ENCODE data around the gene HDAC11.

- TF ChIP-seq GABPA (IDR thresholded peaks at IDR 0.05; ENCODE audit: low read depth) (no peak), CTCF (IDR thresholded peaks at IDR 0.05; ENCODE audit: insufficient read depth, low read length) (peak; percentile 95), POLR2AphosphoS5 (IDR thresholded peaks at IDR 0.05; ENCODE audit: low read depth) (no peak)
- TF ChIP-seq, protein P1, sequence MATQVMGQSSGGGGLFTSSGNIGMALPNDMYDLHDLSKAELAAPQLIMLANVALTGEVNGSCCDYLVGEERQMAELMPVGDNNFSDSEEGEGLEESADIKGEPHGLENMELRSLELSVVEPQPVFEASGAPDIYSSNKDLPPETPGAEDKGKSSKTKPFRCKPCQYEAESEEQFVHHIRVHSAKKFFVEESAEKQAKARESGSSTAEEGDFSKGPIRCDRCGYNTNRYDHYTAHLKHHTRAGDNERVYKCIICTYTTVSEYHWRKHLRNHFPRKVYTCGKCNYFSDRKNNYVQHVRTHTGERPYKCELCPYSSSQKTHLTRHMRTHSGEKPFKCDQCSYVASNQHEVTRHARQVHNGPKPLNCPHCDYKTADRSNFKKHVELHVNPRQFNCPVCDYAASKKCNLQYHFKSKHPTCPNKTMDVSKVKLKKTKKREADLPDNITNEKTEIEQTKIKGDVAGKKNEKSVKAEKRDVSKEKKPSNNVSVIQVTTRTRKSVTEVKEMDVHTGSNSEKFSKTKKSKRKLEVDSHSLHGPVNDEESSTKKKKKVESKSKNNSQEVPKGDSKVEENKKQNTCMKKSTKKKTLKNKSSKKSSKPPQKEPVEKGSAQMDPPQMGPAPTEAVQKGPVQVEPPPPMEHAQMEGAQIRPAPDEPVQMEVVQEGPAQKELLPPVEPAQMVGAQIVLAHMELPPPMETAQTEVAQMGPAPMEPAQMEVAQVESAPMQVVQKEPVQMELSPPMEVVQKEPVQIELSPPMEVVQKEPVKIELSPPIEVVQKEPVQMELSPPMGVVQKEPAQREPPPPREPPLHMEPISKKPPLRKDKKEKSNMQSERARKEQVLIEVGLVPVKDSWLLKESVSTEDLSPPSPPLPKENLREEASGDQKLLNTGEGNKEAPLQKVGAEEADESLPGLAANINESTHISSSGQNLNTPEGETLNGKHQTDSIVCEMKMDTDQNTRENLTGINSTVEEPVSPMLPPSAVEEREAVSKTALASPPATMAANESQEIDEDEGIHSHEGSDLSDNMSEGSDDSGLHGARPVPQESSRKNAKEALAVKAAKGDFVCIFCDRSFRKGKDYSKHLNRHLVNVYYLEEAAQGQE (IDR thresholded peaks at IDR 0.05; ENCODE audit: insufficient replicate concordance, low read depth) = no peak
These were observed 16.0 kb downstream of the HDAC11 start for GRCh38 chr3:13495921-13496723.

Measured in HL-60 (cell line).